ENCODE measurements around the gene CENPX. TPM values are rescaled to one million over a fixed set of nuclear protein-coding genes. Genes with fewer than 3 reads are reported as not detected.
A peak's percentile ranks its signal among the peaks of the same experiment; 100 is the strongest.

Gene CENPX
- total and polyA plus RNA-seq, 2 of the 13 experiments (the other 11 are each of a cell fraction or from before 2014, with no cell fraction given): 92.7 to 170 TPM

DNA sequence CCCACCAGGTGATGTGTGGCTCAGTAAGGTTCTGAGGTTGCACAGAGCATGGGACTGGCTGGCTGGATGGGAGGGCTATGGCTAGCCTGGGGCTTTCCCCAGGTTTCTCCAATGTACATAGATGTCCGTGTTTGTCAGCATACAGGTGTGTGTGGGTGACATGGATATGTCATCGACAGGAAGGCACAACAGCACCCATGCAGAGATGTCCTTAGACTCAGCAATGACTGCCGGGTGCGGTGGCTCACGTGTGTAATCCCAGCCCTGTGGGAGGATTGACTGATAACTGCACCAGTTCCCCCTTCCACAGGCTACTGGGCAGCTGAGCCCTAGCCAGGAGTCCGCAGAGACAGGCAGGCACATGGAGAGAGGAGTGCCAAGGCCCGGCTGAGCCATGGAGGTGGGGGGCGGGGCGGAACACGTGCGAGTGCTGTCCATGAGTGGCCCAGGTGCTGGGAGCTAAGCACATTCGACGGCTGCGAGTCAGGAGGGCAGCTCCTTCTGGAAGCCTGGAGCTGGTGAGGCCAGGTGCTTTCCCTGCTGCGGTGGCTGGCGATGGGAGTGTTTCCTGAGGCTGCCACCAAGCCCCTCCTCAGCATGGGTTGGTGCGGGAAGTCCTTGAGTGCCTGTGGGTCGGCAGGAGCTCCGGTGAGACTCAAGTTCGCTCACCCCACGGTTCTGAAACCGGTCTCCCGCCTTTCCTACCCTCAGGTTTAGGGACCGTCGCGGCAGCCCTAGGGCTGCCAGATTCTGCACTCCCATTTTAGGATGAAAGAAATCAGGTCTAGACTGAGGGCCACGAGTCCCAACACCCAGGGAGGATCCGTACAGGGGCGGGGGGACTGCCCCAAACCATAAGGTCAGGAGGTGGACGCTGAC is 46.1 kb downstream of the CENPX start (continued):
- no peak for TF ChIP-seq NFE2L1 (CRISPR knock-in tag; IDR thresholded peaks at IDR 0.05; ENCODE audit: borderline replicate concordance)
- no peak for TF ChIP-seq ISL2 (CRISPR knock-in tag; IDR thresholded peaks at IDR 0.05)
- TF ChIP-seq HDAC2 (CRISPR knock-in tag; IDR thresholded peaks at IDR 0.05): no peak
- TF ChIP-seq NFIC (IDR thresholded peaks at IDR 0.05; ENCODE audit: low read length): no peak
- TF ChIP-seq ZC3H13 (CRISPR knock-in tag; IDR thresholded peaks at IDR 0.05): peak; percentile 87
- no peak for TF ChIP-seq SRSF9 (IDR thresholded peaks at IDR 0.05; ENCODE audit: borderline replicate concordance, insufficient read depth, low read depth, low read length, poor library complexity, severe bottlenecking)
- TF ChIP-seq, protein P1, sequence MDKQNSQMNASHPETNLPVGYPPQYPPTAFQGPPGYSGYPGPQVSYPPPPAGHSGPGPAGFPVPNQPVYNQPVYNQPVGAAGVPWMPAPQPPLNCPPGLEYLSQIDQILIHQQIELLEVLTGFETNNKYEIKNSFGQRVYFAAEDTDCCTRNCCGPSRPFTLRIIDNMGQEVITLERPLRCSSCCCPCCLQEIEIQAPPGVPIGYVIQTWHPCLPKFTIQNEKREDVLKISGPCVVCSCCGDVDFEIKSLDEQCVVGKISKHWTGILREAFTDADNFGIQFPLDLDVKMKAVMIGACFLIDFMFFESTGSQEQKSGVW (CRISPR knock-in tag; IDR thresholded peaks at IDR 0.05; ENCODE audit: borderline replicate concordance): no peak
- TF ChIP-seq ZNF232 (CRISPR knock-in tag; IDR thresholded peaks at IDR 0.05; ENCODE audit: borderline replicate concordance): no peak
- no peak for TF ChIP-seq ATAD3A (CRISPR knock-in tag; IDR thresholded peaks at IDR 0.05)
- TF ChIP-seq, protein P2, sequence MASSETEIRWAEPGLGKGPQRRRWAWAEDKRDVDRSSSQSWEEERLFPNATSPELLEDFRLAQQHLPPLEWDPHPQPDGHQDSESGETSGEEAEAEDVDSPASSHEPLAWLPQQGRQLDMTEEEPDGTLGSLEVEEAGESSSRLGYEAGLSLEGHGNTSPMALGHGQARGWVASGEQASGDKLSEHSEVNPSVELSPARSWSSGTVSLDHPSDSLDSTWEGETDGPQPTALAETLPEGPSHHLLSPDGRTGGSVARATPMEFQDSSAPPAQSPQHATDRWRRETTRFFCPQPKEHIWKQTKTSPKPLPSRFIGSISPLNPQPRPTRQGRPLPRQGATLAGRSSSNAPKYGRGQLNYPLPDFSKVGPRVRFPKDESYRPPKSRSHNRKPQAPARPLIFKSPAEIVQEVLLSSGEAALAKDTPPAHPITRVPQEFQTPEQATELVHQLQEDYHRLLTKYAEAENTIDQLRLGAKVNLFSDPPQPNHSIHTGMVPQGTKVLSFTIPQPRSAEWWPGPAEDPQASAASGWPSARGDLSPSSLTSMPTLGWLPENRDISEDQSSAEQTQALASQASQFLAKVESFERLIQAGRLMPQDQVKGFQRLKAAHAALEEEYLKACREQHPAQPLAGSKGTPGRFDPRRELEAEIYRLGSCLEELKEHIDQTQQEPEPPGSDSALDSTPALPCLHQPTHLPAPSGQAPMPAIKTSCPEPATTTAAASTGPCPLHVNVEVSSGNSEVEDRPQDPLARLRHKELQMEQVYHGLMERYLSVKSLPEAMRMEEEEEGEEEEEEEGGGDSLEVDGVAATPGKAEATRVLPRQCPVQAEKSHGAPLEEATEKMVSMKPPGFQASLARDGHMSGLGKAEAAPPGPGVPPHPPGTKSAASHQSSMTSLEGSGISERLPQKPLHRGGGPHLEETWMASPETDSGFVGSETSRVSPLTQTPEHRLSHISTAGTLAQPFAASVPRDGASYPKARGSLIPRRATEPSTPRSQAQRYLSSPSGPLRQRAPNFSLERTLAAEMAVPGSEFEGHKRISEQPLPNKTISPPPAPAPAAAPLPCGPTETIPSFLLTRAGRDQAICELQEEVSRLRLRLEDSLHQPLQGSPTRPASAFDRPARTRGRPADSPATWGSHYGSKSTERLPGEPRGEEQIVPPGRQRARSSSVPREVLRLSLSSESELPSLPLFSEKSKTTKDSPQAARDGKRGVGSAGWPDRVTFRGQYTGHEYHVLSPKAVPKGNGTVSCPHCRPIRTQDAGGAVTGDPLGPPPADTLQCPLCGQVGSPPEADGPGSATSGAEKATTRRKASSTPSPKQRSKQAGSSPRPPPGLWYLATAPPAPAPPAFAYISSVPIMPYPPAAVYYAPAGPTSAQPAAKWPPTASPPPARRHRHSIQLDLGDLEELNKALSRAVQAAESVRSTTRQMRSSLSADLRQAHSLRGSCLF (CRISPR knock-in tag; IDR thresholded peaks at IDR 0.05; ENCODE audit: borderline replicate concordance): no peak
- no peak for TF ChIP-seq ZNF549 (CRISPR knock-in tag; IDR thresholded peaks at IDR 0.05)
- TF ChIP-seq RBM39 (IDR thresholded peaks at IDR 0.05; ENCODE audit: low read depth, low read length, poor library complexity, severe bottlenecking): peak; percentile 61
- TF ChIP-seq TP53 (CRISPR knock-in tag; conservative IDR thresholded peaks at IDR 0.05): no peak
- peak; percentile 42; the same call in 1 of the 2 replicates for TF ChIP-seq ZNF776 (CRISPR knock-in tag; IDR thresholded peaks at IDR 0.05)
- TF ChIP-seq ARNTL (CRISPR knock-in tag; IDR thresholded peaks at IDR 0.05): no peak; the same call in 1 of the 2 replicates
- no peak; the same call in none of the 2 replicates for TF ChIP-seq ZNF552 (CRISPR knock-in tag; IDR thresholded peaks at IDR 0.05; ENCODE audit: borderline replicate concordance)
- TF ChIP-seq, protein P3, sequence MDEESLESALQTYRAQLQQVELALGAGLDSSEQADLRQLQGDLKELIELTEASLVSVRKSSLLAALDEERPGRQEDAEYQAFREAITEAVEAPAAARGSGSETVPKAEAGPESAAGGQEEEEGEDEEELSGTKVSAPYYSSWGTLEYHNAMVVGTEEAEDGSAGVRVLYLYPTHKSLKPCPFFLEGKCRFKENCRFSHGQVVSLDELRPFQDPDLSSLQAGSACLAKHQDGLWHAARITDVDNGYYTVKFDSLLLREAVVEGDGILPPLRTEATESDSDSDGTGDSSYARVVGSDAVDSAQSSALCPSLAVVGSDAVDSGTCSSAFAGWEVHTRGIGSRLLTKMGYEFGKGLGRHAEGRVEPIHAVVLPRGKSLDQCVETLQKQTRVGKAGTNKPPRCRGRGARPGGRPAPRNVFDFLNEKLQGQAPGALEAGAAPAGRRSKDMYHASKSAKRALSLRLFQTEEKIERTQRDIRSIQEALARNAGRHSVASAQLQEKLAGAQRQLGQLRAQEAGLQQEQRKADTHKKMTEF (CRISPR knock-in tag; IDR thresholded peaks at IDR 0.05): peak; percentile 1; the same call in 1 of the 2 replicates

All from HepG2 (cell line).